GM12878 (cell line): ENCODE measurements around the gene DNAH11. TPM values are rescaled to one million over a fixed set of nuclear protein-coding genes. Genes with fewer than 3 reads are reported as not detected.

Source experiments
- ATAC-seq: fragments of 200-7000 bp; cut with Tn5 transposase; 3 replicates; pipeline ENCODE4 v1.9.1; 2020; ENCODE audit warnings: mild to moderate bottlenecking, moderate library complexity
- BruUV-seq: library from RNA; stranded (reverse); fragments of 400-500 nt; replicated peaks from 2 replicates; lab custom pipeline; 2021; lab: Mats Ljungman, UMichigan
- CTCF ChIA-PET: fragments of 300-600 bp; sonication (Branson Sonifier 250); formaldehyde crosslinking; extraction: SDS; loops from one replicate; lab custom pipeline; 2021; ENCODE audit warnings: inconsistent platforms; lab: Yijun Ruan, JAX
- POLR2A ChIA-PET: fragments of 350-600 bp; formaldehyde crosslinking; extraction: SDS; loops from one replicate; lab custom pipeline; 2021; ENCODE audit warnings: inconsistent platforms; lab: Charles Lee
- RAD21 ChIA-PET: fragments of 300-600 bp; sonication (Branson Sonifier 250); formaldehyde crosslinking; loops from one replicate; lab custom pipeline; 2023; ENCODE audit warnings: antibody characterized with exemption; ENCODE audit not compliant: unreplicated experiment; lab: Charles Lee
- SMC1A ChIA-PET: fragments of 300-600 bp; sonication (Branson Sonifier 250); formaldehyde crosslinking; loops from one replicate; lab custom pipeline; 2023; ENCODE audit not compliant: unreplicated experiment, uncharacterized antibody; lab: Charles Lee
- DNase-seq: peaks from one replicate; pipeline ENCODE4 v3.0.0-alpha.2; 2011; ENCODE audit warnings: low read depth, low spot score
- FAIRE-seq: peaks from 3 replicates; lab custom pipeline; 2011; peaks lifted over from hg19 to GRCh38; lab: Jason Lieb, UNC
- H2AFZ ChIP-seq: 2 replicates; pipeline ENCODE4 v1.6.0; 2011; ENCODE audit warnings: low read depth, low read length, control low read depth; ENCODE audit not compliant: control insufficient read depth
- H3K27ac ChIP-seq: 2 replicates; pipeline ENCODE4 v1.5.1; 2011; ENCODE audit warnings: control low read depth; ENCODE audit not compliant: control insufficient read depth, insufficient read depth
- H3K27me3 ChIP-seq, 2 experiments: replicated peaks in 1 of 2; 2 replicates each; pipeline versions ENCODE4 v1.6.0 to v1.6.1; 2011; ENCODE audit warnings: low read length in 1 of 2; ENCODE audit not compliant: control insufficient read depth in 2 of 2, insufficient read depth in 2 of 2
- H3K36me3 ChIP-seq, 2 experiments: 2 replicates each; pipeline ENCODE4 v1.5.1; 2011; ENCODE audit warnings: low read length in 1 of 2; ENCODE audit not compliant: control insufficient read depth in 2 of 2, insufficient read depth in 2 of 2
- H3K4me1 ChIP-seq: 2 replicates; pipeline ENCODE4 v1.6.1; 2011; ENCODE audit warnings: mild to moderate bottlenecking, low read length, moderate library complexity, mixed read lengths; ENCODE audit not compliant: control insufficient read depth, insufficient read depth
- H3K4me2 ChIP-seq: 2 replicates; pipeline ENCODE4 v1.6.0; 2011; ENCODE audit warnings: control low read depth; ENCODE audit not compliant: control insufficient read depth, insufficient read depth
- H3K4me3 ChIP-seq: fragments of 200-600 bp; sonication (generic); 2 replicates; pipeline ENCODE4 v1.5.1; 2016
- H3K79me2 ChIP-seq: 2 replicates; pipeline ENCODE4 v1.6.0; 2011; ENCODE audit warnings: low read length; ENCODE audit not compliant: control insufficient read depth, insufficient read depth
- H3K9ac ChIP-seq: 2 replicates; pipeline ENCODE4 v1.8.0; 2011; ENCODE audit warnings: low read length, control low read depth, mixed read lengths; ENCODE audit not compliant: control insufficient read depth, insufficient read depth
- H3K9me3 ChIP-seq: replicated peaks from 3 replicates; pipeline ENCODE4 v1.5.1; 2011; ENCODE audit warnings: mild to moderate bottlenecking, low read length; ENCODE audit not compliant: control insufficient read depth, insufficient read depth
- H4K20me1 ChIP-seq: 2 replicates; pipeline ENCODE4 v1.6.0; 2011; ENCODE audit not compliant: control insufficient read depth, insufficient read depth
- ATF7 ChIP-seq: fragments of 450-650 bp; IDR thresholded peaks from 2 replicates; pipeline ENCODE4 v1.6.1; 2016; ENCODE audit warnings: low read depth, mild to moderate bottlenecking
- BCL3 ChIP-seq: IDR thresholded peaks from 2 replicates; pipeline ENCODE4 v1.6.1; 2011; ENCODE audit warnings: borderline replicate concordance, low read depth, mild to moderate bottlenecking, moderate library complexity, low read length; ENCODE audit not compliant: insufficient read depth, poor library complexity, severe bottlenecking
- DPF2 ChIP-seq: fragments of 450-650 bp; IDR thresholded peaks from 2 replicates; pipeline ENCODE4 v1.6.1; 2017; ENCODE audit warnings: mild to moderate bottlenecking
- IKZF2 ChIP-seq, 2 experiments: fragments of 450-650 bp; IDR thresholded peaks; 2 replicates each; pipeline ENCODE4 v1.6.1; 2017; ENCODE audit warnings: mild to moderate bottlenecking in 2 of 2, moderate library complexity in 2 of 2
- JUNB ChIP-seq: IDR thresholded peaks from 2 replicates; pipeline ENCODE4 v1.6.1; 2016; ENCODE audit warnings: antibody characterized with exemption, mild to moderate bottlenecking
- MEF2A ChIP-seq: IDR thresholded peaks from 2 replicates; pipeline ENCODE4 v1.6.1; 2011; ENCODE audit warnings: low read depth, mild to moderate bottlenecking, low read length, moderate library complexity; ENCODE audit not compliant: insufficient read depth
- MYB ChIP-seq: fragments of 150-350 bp; IDR thresholded peaks from 2 replicates; pipeline ENCODE4 v1.6.1; 2014; ENCODE audit warnings: mild to moderate bottlenecking, low read depth, low read length, borderline replicate concordance
- NFYB ChIP-seq: IDR thresholded peaks from 2 replicates; pipeline ENCODE4 v1.6.1; 2011; ENCODE audit warnings: low read depth, mild to moderate bottlenecking, low read length, improper control_type of control experiment, moderate library complexity; ENCODE audit not compliant: insufficient read depth
- PRDM15 ChIP-seq: fragments of 450-650 bp; formaldehyde crosslinking; IDR thresholded peaks from 2 replicates; pipeline ENCODE4 v1.4.0; 2020; ENCODE audit warnings: mild to moderate bottlenecking, moderate library complexity
- RB1 ChIP-seq: fragments of 450-650 bp; formaldehyde crosslinking; IDR thresholded peaks from 2 replicates; pipeline ENCODE4 v1.6.1; 2017; ENCODE audit warnings: mild to moderate bottlenecking, borderline replicate concordance
- RELA ChIP-seq: fragments of 450-650 bp; IDR thresholded peaks from 2 replicates; pipeline ENCODE4 v1.8.0; 2014; ENCODE audit warnings: borderline replicate concordance; ENCODE audit not compliant: partially characterized antibody
- SP1 ChIP-seq: IDR thresholded peaks from one replicate; pipeline ENCODE4 v1.6.1; 2011; ENCODE audit warnings: low read depth, low read length
- SPI1 ChIP-seq: IDR thresholded peaks from 2 replicates; pipeline ENCODE4 v1.6.1; 2011; ENCODE audit warnings: low read depth, mild to moderate bottlenecking, low read length, moderate library complexity, borderline replicate concordance; ENCODE audit not compliant: insufficient read depth
- TCF12 ChIP-seq: IDR thresholded peaks from 2 replicates; pipeline ENCODE4 v1.6.1; 2011; ENCODE audit warnings: low read depth, mild to moderate bottlenecking, low read length
- TCF3 ChIP-seq: IDR thresholded peaks from 2 replicates; pipeline ENCODE4 v1.6.1; 2012; ENCODE audit warnings: low read depth, mild to moderate bottlenecking, low read length, borderline replicate concordance; ENCODE audit not compliant: insufficient read depth
- ZNF622 ChIP-seq: fragments of 450-650 bp; IDR thresholded peaks from 2 replicates; pipeline ENCODE4 v1.6.1; 2017; ENCODE audit warnings: mild to moderate bottlenecking, inconsistent platforms
- in situ Hi-C: fragments of 300-500 bp; cut with MboI; formaldehyde crosslinking; loops from 9 replicates; pipeline ENCODE4 v1.14.3; 2018; ENCODE audit warnings: mixed read lengths
- intact Hi-C: fragments of 100-400 bp; cut with micrococcal nuclease; formaldehyde crosslinking; loops from one replicate; pipeline ENCODE4 v1.14.2; 2022; ENCODE audit not compliant: unreplicated experiment
- polyA plus RNA-seq, 11 experiments: library from polyadenylated mRNA; depleted of rRNA in 4 of 11; unstranded in 6 of 11; stranded (reverse) in 5 of 11; fragments of >200 nt; fragmentation: Nextera tagmentation in 4 of 11; fragmentation: Illumina TruSeq in 1 of 11; extraction: Ambion mirVana in 4 of 11; extraction: Trizol in 1 of 11; gene quantifications; 1 replicate in 1 of 11; 2 replicates in 10 of 11; pipeline versions ENCODE4 v1.2.1 to v1.2.3, GENCODE V29; 2011 to 2016; ENCODE audit warnings: inconsistent platforms in 2 of 11, missing spikeins in 2 of 11, low read depth in 1 of 11
- total RNA-seq, 4 experiments: library from RNA; depleted of rRNA in 3 of 4; stranded (reverse); fragments of >200 nt in 3 of 4; fragmentation: Illumina TruSeq in 1 of 4; extraction: Trizol in 1 of 4; gene quantifications; 2 replicates each; pipeline versions ENCODE4 v1.2.1 to v1.2.3, GENCODE V29; 2013 to 2021
- TF ChIP-seq, protein P1 (sequence below): fragments of 450-650 bp; IDR thresholded peaks from 2 replicates; pipeline ENCODE4 v1.6.1; 2016; ENCODE audit warnings: mild to moderate bottlenecking, moderate library complexity, borderline replicate concordance

DNAH11 gene
- total and polyA plus RNA-seq, 10 of the 15 experiments (the other 5 are each of a cell fraction or from before 2014, with no cell fraction given): 0.03 to 0.56 (median 0.10) TPM

DNA sequence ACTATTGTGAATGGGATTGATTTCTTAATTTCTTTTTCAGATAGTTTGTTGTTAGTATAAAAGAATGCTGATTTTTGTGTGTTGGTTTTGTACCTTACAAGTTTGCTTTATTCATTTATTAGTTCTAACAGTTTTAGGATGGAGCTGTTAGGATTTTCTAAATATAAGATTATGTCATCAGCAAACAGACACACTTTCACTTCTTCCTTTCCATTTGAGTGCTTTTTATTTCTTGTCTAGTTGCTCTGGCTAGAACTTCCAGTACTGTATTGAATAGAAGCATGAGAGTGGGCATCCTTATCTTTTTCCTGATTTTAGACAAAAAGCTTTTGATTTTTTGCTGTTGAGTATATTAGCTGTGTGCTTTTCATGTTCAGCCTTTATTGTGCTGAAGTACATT, 81.5 kb downstream of the DNAH11 start:
- no peak overlapping the region for H3K4me3 ChIP-seq
- no peaks in the 10 kb centered on the region for H3K9me3 ChIP-seq
- CTCF ChIA-PET: no interaction called here
- H3K27ac ChIP-seq: no peak overlapping the region
- no peaks in the 10 kb centered on the region for H3K4me1 ChIP-seq
- no TSS peak for BruUV-seq
- POLR2A ChIA-PET: no interaction called here
- no peaks in the 10 kb centered on the region for H3K27me3 ChIP-seq
- SMC1A ChIA-PET: interaction anchor here (0.9 to 1.5 kb wide), 2 partner anchors 23 to 47 kb away, joined by 3 read pairs; no protein-coding TSS in a partner anchor
- RAD21 ChIA-PET: no interaction called here
- no peaks in the 10 kb centered on the region for H3K79me2 ChIP-seq
- no peaks in the 10 kb centered on the region for H4K20me1 ChIP-seq
- FAIRE-seq (no peak), ATAC-seq (no peak), DNase-seq (no peak)
- in situ Hi-C loops: no loop called here
- H3K9ac ChIP-seq: no peak overlapping the region
- intact Hi-C loops: no loop called here
- H3K4me2 ChIP-seq: no peak overlapping the region
- no peaks in the 10 kb centered on the region for H3K36me3 ChIP-seq
- H2AFZ ChIP-seq: no peak overlapping the region
- TF ChIP-seq, protein P1, sequence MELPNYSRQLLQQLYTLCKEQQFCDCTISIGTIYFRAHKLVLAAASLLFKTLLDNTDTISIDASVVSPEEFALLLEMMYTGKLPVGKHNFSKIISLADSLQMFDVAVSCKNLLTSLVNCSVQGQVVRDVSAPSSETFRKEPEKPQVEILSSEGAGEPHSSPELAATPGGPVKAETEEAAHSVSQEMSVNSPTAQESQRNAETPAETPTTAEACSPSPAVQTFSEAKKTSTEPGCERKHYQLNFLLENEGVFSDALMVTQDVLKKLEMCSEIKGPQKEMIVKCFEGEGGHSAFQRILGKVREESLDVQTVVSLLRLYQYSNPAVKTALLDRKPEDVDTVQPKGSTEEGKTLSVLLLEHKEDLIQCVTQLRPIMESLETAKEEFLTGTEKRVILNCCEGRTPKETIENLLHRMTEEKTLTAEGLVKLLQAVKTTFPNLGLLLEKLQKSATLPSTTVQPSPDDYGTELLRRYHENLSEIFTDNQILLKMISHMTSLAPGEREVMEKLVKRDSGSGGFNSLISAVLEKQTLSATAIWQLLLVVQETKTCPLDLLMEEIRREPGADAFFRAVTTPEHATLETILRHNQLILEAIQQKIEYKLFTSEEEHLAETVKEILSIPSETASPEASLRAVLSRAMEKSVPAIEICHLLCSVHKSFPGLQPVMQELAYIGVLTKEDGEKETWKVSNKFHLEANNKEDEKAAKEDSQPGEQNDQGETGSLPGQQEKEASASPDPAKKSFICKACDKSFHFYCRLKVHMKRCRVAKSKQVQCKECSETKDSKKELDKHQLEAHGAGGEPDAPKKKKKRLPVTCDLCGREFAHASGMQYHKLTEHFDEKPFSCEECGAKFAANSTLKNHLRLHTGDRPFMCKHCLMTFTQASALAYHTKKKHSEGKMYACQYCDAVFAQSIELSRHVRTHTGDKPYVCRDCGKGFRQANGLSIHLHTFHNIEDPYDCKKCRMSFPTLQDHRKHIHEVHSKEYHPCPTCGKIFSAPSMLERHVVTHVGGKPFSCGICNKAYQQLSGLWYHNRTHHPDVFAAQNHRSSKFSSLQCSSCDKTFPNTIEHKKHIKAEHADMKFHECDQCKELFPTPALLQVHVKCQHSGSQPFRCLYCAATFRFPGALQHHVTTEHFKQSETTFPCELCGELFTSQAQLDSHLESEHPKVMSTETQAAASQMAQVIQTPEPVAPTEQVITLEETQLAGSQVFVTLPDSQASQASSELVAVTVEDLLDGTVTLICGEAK: no peak
- TF ChIP-seq DPF2: no peak
- TF ChIP-seq NFYB: no peak
- TF ChIP-seq SPI1: peak; percentile 47; the same call in 1 of the 2 replicates
- TF ChIP-seq IKZF2 (IDR thresholded peaks at IDR 0.05): no peak
- TF ChIP-seq JUNB: peak; percentile 64
- TF ChIP-seq MYB: no peak
- no peak for TF ChIP-seq ZNF622
- TF ChIP-seq ATF7: peak; percentile 76
- no peak for TF ChIP-seq SP1
- TF ChIP-seq RELA: no peak
- TF ChIP-seq TCF12: no peak
- no peak for TF ChIP-seq MEF2A
- TF ChIP-seq TCF3: no peak
- TF ChIP-seq PRDM15 (CRISPR knock-in tag): no peak
- TF ChIP-seq BCL3: no peak
- no peak for TF ChIP-seq RB1
